Astrocyte of the cerebellum (primary cell): ENCODE data around the gene SKIL.

ENCODE experiments used
- DNase-seq: peaks from one replicate; pipeline ENCODE4 v3.0.0-alpha.2; 2011; ENCODE audit warnings: low read depth
- H3K4me3 ChIP-seq: 2 replicates; pipeline ENCODE4 v1.5.1; 2011; ENCODE audit warnings: mild to moderate bottlenecking, low read depth, low read length, moderate library complexity
- in situ Hi-C: cut with HindIII; loops from 2 replicates; pipeline ENCODE4 v1.10.0; 2017; ENCODE audit warnings: low sequenced_read_pairs
- TF ChIP-seq, protein P1 (sequence below): IDR thresholded peaks from 2 replicates; pipeline ENCODE4 v1.5.1; 2012; ENCODE audit warnings: low read length, low read depth, moderate library complexity, mild to moderate bottlenecking; ENCODE audit errors: missing control alignments

SKIL gene, protein sequence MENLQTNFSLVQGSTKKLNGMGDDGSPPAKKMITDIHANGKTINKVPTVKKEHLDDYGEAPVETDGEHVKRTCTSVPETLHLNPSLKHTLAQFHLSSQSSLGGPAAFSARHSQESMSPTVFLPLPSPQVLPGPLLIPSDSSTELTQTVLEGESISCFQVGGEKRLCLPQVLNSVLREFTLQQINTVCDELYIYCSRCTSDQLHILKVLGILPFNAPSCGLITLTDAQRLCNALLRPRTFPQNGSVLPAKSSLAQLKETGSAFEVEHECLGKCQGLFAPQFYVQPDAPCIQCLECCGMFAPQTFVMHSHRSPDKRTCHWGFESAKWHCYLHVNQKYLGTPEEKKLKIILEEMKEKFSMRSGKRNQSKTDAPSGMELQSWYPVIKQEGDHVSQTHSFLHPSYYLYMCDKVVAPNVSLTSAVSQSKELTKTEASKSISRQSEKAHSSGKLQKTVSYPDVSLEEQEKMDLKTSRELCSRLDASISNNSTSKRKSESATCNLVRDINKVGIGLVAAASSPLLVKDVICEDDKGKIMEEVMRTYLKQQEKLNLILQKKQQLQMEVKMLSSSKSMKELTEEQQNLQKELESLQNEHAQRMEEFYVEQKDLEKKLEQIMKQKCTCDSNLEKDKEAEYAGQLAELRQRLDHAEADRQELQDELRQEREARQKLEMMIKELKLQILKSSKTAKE

DNA sequence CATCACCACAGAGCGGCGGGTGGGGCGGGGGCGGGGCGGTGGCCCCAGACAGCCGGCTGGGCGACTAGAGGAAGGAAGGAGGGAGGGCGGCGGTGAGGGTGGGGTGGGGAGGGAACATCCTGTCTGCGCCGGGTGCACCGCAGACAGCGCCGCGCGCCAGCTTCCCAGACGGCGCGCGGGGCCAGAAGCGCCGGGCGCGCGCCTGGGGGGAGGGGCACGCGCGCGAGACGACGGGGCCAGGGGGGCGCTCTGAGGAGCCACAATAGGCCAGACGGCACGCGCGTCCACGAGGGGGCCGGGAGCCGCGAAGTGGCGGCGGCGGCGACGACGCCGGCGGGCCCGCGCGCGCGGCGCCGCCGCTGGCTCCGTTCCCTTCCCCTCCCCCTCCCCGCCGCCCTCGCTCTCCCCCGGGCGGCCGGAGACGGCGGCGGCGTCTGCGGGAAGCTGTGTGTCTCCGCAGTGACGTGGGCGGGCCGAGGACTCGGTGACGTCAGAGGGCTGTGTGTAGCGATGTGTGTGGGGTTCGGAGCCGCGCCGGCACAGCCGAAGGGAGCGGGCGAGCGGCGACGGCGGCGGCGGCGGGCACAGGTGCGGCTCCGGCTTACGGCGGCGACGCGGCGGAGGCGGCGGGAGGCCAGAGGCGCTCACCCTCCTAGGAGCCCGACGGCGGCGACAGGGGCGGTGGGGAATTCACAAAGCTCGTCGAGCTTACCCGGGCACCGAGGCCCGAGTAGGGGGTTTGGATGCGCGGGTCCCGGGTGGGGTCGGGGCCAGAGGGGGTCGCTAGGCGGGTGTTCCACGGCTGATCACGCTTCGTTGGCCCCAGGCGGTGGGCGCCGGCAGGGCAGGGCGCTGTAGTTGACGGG, at the start of gene SKIL:
Gene SKIL (plus strand): TSS at position 540 of the 866 bp plus-strand sequence. CDS start 2,617 bp downstream, outside the sequence.
- H3K4me3 ChIP-seq, result peak within 1 kb of the TSS; percentile 60
- DNase-seq, result peak; percentile 93
- TF ChIP-seq, protein P1, sequence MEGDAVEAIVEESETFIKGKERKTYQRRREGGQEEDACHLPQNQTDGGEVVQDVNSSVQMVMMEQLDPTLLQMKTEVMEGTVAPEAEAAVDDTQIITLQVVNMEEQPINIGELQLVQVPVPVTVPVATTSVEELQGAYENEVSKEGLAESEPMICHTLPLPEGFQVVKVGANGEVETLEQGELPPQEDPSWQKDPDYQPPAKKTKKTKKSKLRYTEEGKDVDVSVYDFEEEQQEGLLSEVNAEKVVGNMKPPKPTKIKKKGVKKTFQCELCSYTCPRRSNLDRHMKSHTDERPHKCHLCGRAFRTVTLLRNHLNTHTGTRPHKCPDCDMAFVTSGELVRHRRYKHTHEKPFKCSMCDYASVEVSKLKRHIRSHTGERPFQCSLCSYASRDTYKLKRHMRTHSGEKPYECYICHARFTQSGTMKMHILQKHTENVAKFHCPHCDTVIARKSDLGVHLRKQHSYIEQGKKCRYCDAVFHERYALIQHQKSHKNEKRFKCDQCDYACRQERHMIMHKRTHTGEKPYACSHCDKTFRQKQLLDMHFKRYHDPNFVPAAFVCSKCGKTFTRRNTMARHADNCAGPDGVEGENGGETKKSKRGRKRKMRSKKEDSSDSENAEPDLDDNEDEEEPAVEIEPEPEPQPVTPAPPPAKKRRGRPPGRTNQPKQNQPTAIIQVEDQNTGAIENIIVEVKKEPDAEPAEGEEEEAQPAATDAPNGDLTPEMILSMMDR, result no peak
- in situ Hi-C loops, result no loop called here

DNA sequence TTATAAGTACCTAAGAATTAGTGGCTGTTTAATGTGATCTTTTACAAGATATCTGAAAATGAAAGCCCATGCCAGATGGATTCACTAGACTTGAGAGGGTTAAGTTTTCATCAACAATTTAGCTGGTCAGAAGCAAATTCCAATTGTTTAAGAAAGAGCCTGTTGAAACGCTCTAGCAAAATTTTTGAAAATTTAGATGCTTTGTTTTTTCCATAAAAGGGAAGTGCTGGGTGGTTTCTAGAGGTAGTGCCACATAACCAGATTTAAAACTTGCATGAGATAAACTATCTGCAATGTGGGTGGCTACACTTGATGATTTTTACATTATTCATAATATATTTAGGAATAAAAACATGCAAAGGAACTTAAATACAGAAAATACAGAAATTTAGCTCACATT, 48.5 kb upstream of the SKIL start:
- DNase-seq, result no peak
- TF ChIP-seq, protein P1, result no peak
- H3K4me3 ChIP-seq, result no peak overlapping the region
- in situ Hi-C loops, result no loop called here

DNA sequence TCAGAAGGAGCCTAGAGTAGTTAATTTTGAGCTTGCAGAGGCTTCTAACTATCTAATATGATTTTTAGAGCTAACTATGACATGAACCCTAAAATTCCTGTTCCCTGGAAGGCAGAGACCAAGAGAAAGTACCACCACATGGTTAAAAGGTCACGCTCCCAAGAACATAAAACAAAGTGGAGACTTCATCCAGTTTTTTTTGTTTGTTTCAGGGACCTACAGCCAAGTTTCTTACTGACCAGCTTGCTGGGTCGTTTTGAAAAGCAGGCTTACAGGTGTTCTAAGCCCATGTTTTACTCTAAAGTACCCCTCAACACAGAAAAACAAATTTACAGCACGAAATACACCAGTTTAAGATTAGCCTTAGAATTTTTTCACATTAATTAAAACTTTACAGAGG, 39.6 kb upstream of the SKIL start:
- DNase-seq, result no peak
- H3K4me3 ChIP-seq, result no peak overlapping the region
- TF ChIP-seq, protein P1, result no peak
- in situ Hi-C loops, result loop anchor here (5.0 kb wide), 1 partner anchor 51 kb away; no protein-coding TSS in a partner anchor

DNA sequence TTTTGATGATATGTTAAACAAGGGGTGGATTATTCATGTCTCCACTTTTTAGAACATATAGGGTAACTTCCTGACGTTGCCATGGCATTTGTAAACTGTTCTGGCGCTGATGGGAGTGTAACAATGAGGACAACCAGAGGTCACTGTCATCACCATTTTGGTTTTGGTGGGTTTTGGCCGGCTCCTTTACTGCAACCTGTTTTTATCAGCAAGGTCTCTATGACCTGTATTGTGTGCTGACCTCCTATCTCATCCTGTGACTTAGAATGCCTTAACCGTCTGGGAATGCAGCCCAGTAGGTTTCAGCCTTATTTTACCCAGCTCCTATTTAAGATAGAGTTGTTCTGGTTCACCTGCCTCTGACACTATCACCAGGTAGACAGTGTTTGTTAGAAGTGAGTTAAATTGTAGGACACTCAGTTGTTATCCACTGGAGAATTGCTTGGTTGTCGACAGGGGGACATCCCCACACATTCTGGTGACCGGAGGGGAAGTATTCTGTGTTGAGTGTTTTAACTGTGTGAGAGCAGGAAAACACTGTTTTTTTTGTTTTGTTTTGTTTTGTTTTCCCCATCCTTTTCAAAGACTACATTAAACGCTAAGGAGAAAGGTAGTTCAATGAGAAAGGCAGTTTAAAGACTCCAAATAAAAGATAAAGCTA, 36.9 kb upstream of the SKIL start:
- in situ Hi-C loops, result no loop called here
- no peak for DNase-seq
- TF ChIP-seq, protein P1, result no peak
- H3K4me3 ChIP-seq, result no peak overlapping the region

DNA sequence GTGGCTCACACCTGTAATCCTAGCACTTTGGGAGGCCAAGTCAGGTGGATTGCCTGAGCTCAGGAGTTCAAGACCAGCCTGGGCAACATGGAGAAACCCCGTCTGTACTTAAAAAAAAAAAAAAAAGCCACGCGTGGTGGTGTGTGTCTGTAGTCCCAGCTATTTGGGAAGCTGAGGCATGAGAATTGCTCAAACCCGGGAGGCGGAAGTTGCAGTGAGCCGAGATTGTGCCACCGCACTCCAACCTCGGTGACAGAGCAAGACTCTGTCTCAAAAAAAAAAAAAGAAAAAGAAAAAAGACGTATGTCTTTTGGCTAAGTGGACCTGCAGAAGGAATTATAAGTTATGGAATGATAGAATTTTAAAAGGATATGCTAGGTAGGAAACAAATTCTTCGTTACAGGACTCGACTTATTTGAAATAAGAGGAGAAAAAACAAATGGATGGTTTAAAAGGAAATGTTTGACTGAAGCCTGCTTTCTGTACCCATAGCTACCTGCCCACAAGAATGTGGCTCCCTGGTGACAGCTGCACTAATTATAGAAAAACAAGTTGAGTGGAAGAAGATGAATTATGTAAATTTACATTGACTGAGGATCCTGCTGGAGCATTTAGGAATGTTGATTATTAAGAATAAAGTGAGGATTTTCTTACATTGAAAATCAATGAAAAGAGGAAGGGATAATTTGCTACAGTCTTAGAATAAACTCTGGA, 36.0 kb upstream of the SKIL start:
- DNase-seq, result peak; percentile 41
- in situ Hi-C loops, result no loop called here
- TF ChIP-seq, protein P1, result no peak

More for the DNA sequence above, 36.0 kb upstream of the SKIL start:
- H3K4me3 ChIP-seq, result no peak overlapping the region
